Naive B cell (primary cell): ENCODE measurements around the gene CYB5RL. TPM values are rescaled to one million over a fixed set of nuclear protein-coding genes. Genes with fewer than 3 reads are reported as not detected.
"Not testable (repeated sequence)": the region's sequence is repeated elsewhere in the genome, so short reads cannot be mapped to it uniquely, and the experiment has no call there.

Experiments used
- ATAC-seq, 2 donors: fragments of 150-1000 bp; cut with Tn5 transposase; 2 replicates each; pipeline ENCODE4 v1.10.0; 2021; ENCODE audit warnings: low read depth in 2 of 2, mild to moderate bottlenecking in 2 of 2, moderate library complexity in 2 of 2
- DNase-seq: peaks from one replicate; pipeline ENCODE4 v3.0.0; 2022
- H3K27ac Mint-ChIP-seq, 6 donors: one replicate each; pipeline ENCODE4 v1.8.0; 2020 to 2022; ENCODE audit warnings: mild to moderate bottlenecking in 6 of 6, mixed read lengths in 6 of 6, moderate library complexity in 5 of 6, inconsistent platforms in 2 of 6
- H3K27me3 Mint-ChIP-seq, 3 donors: one replicate each; pipeline ENCODE4 v1.8.0; 2021 to 2022; ENCODE audit warnings: mixed read lengths in 3 of 3, mild to moderate bottlenecking in 1 of 3
- H3K36me3 Mint-ChIP-seq, 2 donors: one replicate each; pipeline ENCODE4 v1.8.0; 2020 to 2022; ENCODE audit warnings: mixed read lengths in 2 of 2, inconsistent platforms in 1 of 2, mild to moderate bottlenecking in 1 of 2
- H3K4me1 Mint-ChIP-seq, 3 donors: one replicate each; pipeline ENCODE4 v1.8.0; 2020 to 2022; ENCODE audit warnings: mixed read lengths in 3 of 3, inconsistent platforms in 1 of 3, mild to moderate bottlenecking in 1 of 3, moderate library complexity in 1 of 3
- H3K4me3 Mint-ChIP-seq, 8 donors: one replicate each; pipeline ENCODE4 v1.8.0; 2020 to 2022; ENCODE audit warnings: mild to moderate bottlenecking in 8 of 8, mixed read lengths in 8 of 8, moderate library complexity in 8 of 8, inconsistent platforms in 2 of 8
- H3K9me3 Mint-ChIP-seq, 7 donors: one replicate each; pipeline ENCODE4 v1.8.0; 2020 to 2022; ENCODE audit warnings: mixed read lengths in 7 of 7, mild to moderate bottlenecking in 5 of 7, inconsistent platforms in 2 of 7, moderate library complexity in 1 of 7
- polyA plus RNA-seq, 6 donors: library from polyadenylated mRNA; unstranded; fragments of 300-500 nt; fragmentation: Illumina TruSeq; gene quantifications; one replicate each; pipeline ENCODE4 v1.2.3, GENCODE V29; 2021; ENCODE audit warnings: low read depth in 6 of 6

Gene CYB5RL
- polyA plus RNA-seq, 6 donors from 2014 or later, result 1.6 to 6.9 (median 3.6) TPM

DNA sequence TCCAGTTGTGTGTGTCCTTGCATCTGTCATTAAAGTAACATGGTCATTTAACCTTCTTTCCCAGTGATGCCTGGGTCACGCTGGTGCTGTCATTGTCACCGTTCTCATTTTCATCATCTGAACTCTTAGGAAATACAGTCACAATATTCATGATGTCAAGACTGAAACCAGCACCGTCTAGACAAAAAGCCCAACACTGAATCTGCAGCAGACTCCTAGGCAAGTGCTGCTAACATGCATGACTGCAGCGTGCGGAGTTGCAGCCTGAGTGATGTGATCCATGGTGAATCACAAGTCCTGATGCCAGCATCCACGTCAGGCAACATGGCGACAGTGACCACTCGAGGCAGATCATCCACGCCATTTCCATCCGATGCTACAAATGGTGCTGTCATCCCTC lies 37.8 kb upstream of the CYB5RL start:
- peaks cover 0 to 5% (median 3%) of the 10 kb centered on the region in 3 donors for H3K4me1 Mint-ChIP-seq
- H3K36me3 Mint-ChIP-seq, result peaks cover 5 to 8% of the 10 kb centered on the region in 2 donors
- no peaks in the 10 kb centered on the region for H3K27me3 Mint-ChIP-seq
- ATAC-seq, result no peak
- no peaks in the 10 kb centered on the region for H3K9me3 Mint-ChIP-seq
- no peak overlapping the region for H3K4me3 Mint-ChIP-seq
- H3K27ac Mint-ChIP-seq, result peak overlapping the region in 1 of 6 donors; percentile 70
- DNase-seq, result no peak

DNA sequence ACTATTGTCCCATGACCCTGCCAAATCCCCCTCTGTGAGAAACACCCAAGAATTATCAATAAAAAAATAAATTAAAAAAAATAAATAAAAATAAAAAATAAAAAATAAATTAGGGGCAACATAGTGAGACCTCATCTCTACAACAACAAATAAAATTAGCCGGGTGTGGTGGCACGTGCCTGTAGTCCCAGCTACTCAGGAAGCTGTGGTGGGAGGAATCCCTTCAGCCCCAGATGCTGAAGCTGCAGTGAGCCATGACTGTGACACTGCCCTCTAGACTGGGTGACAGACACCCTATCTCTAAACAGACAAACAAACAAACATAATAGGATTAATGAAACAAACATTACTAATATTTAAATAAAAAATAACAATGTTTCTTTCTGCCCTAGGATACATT lies 34.5 kb upstream of the CYB5RL start:
- no peak overlapping the region for H3K4me3 Mint-ChIP-seq
- DNase-seq (no peak), ATAC-seq (no peak)
- H3K9me3 Mint-ChIP-seq, result no peaks in the 10 kb centered on the region
- H3K27me3 Mint-ChIP-seq, result no peaks in the 10 kb centered on the region
- H3K4me1 Mint-ChIP-seq, result peaks cover 0 to 5% (median 3%) of the 10 kb centered on the region in 3 donors
- peaks cover 5 to 8% of the 10 kb centered on the region in 2 donors for H3K36me3 Mint-ChIP-seq
- no peak overlapping the region for H3K27ac Mint-ChIP-seq

DNA sequence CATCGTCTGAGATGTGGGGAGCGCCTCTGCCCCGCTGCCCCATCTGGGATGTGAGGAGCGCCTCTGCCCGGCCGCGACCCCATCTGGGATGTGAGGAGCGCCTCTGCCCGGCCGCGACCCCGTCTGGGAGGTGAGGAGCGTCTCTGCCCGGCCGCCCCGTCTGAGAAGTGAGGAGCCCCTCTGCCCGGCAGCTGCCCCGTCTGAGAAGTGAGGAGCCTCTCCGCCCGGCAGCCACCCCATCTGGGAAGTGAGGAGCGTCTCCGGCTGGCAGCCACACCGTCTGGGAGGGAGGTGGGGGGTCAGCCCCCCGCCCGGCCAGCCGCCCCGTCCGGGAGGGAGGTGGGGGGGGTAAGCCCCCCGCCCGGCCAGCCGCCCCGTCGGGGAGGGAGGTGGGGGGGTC lies 33.4 kb upstream of the CYB5RL start:
- not testable (repeated sequence) for H3K27ac Mint-ChIP-seq, DNase-seq, H3K36me3 Mint-ChIP-seq, H3K4me1 Mint-ChIP-seq, H3K4me3 Mint-ChIP-seq, H3K9me3 Mint-ChIP-seq, H3K27me3 Mint-ChIP-seq, ATAC-seq

DNA sequence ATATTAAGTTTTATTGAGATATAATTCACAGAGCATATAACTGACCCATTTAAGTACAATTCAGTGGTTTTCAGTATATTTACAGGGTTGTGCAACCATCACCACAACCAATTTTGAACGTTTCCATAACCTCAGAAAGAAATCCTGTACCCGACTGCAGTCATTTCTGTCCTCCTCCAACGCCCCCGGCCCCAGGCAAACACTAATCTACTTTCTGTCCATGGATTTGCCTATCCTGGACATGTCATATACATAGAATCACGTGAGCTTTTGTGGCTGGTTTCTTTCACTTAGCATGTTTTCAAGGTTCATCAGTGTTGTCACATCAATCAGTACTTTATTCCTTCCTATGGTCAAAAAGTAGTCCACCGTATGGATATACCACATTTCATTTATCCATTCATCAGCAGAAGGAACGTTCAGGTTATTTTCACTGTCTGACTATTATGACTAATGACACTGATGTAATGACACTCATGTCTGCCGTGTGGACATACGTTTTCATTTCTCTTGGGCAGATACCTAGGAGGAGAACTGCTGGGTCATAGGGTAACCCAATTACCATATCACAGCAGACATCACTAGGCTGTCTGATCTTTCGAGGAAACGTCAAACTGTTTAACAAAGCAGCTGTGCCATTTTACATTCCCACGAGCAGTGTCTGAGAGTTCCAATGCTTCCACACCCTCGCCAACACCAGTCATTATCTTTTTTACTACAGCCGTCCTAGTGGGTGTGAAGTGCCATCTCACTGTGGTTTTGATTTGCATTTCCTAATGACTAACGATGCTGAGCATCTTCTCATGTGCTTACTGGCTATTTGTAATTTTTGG lies 30.9 kb upstream of the CYB5RL start:
- no peak for ATAC-seq
- no peaks in the 10 kb centered on the region for H3K27me3 Mint-ChIP-seq
- no peaks in the 10 kb centered on the region for H3K36me3 Mint-ChIP-seq
- H3K4me1 Mint-ChIP-seq, result peaks cover 0 to 5% (median 3%) of the 10 kb centered on the region in 3 donors
- H3K27ac Mint-ChIP-seq, result peak overlapping the region in 1 of 6 donors; percentile 0
- no peak for DNase-seq
- H3K9me3 Mint-ChIP-seq, result no peaks in the 10 kb centered on the region
- H3K4me3 Mint-ChIP-seq, result no peak overlapping the region

DNA sequence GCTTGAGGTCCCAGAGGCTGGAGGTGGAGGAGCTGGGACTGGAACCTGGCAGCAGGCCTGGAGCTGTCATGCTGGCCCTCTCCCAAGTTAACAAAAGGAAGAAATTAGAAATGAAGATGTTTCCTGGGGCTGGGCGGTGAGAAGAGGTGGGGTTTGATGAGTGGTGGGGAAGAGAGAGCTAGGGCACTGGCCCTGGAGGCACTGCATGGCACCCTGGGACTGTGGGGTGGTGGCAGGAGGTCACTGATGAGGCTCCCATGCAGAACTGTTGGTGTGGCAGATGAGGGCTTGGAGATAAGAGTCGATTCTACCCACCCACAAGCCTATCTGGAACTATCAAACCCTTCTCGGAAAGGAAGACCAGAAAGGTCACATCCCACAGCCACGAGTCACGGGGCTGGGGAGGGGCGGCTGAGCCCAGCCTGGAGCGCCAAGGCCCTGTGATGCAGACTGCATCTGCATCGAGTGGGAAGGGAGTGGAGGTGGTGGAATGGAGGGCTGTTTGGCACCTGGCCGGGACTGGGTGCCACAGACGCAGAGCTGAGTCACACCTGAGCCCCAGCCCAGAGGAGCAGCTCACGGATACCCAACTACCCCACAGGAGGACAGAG lies 29.6 kb upstream of the CYB5RL start:
- H3K4me3 Mint-ChIP-seq, result no peak overlapping the region
- ATAC-seq (no peak), DNase-seq (no peak)
- no peaks in the 10 kb centered on the region for H3K27me3 Mint-ChIP-seq
- H3K27ac Mint-ChIP-seq, result peak overlapping the region in 3 of 6 donors; percentile 8 to 88 (median 76)
- H3K4me1 Mint-ChIP-seq, result no peaks in the 10 kb centered on the region
- no peaks in the 10 kb centered on the region for H3K9me3 Mint-ChIP-seq
- no peaks in the 10 kb centered on the region for H3K36me3 Mint-ChIP-seq

DNA sequence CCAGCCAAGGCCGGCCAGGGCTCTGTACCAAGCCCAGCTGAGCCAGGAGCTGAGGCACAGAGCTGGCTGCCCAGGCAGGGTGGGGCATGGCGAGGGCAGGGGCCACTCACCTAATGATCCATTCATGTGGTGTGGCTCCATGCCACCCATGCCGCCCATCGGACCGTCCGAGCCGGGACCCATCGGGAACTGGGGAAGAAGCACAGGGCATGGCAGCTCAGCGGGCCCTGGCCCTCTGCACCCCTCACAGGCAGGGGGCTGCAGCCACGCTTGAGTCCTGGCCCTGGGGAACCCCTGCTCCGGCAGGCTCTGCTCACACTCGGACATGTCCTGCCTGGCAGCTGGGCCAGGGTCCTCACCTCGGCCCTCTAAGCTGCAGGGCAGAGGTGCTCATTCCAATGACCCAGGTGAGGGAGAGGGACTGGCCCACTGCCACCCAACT lies 28.8 kb upstream of the CYB5RL start:
- H3K36me3 Mint-ChIP-seq, result no peaks in the 10 kb centered on the region
- H3K4me3 Mint-ChIP-seq, result no peak overlapping the region
- H3K9me3 Mint-ChIP-seq, result no peaks in the 10 kb centered on the region
- peak overlapping the region in 1 of 6 donors; percentile 51 for H3K27ac Mint-ChIP-seq
- H3K4me1 Mint-ChIP-seq, result no peaks in the 10 kb centered on the region
- no peak for DNase-seq
- no peaks in the 10 kb centered on the region for H3K27me3 Mint-ChIP-seq
- ATAC-seq, result no peak

DNA sequence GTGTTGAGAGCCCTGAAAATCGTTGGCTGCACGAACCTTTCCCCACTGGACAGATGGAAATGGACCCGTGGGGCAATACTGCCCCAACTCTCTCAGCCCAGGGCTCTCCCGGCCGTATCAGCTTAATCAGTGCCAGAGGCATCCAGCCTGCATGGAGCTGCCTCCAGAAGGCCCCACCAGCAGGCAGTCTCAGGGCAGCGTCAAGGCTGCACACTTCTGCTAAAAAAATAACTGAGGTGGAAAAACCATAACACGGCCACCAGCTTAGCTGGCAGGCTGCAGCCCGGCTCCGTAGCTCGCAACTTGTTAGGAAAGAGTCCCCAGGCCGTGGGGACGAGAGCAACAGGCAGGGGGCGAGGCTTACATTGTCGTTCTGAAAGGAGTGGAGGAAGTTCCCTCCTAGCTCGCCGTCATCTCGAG lies 28.1 kb upstream of the CYB5RL start:
- no peak overlapping the region for H3K4me3 Mint-ChIP-seq
- no peaks in the 10 kb centered on the region for H3K9me3 Mint-ChIP-seq
- H3K27ac Mint-ChIP-seq, result peak overlapping the region in 2 of 6 donors; percentile 4 to 26
- H3K4me1 Mint-ChIP-seq, result no peaks in the 10 kb centered on the region
- H3K36me3 Mint-ChIP-seq, result no peaks in the 10 kb centered on the region
- no peak for ATAC-seq
- H3K27me3 Mint-ChIP-seq, result no peaks in the 10 kb centered on the region
- no peak for DNase-seq

DNA sequence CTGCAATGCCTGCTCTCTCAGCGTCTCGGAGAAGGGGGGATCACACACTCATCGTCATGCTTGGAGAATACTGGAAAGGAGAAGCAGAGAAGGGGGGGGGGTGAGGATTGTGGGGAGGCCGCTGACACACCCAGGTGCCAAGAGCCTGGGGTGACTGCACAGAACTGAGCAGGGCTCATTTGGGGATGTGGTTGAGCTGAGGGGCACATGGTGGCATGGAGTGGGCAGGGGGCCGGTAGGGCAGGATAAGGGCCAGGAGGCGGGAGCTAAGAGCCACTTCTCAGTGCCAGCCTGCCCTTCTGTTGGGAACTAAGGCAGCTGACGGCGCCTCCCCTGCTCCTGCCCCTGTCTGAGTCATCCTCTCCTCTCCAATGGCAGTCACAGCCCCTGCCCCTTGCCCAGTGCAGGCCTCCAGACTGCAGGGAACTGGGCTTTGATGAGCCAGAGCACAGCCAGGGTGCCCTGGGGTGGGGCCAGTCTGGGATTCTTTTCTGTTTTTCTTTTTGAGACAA lies 27.3 kb upstream of the CYB5RL start:
- Mint-ChIP-seq H3K27ac (no peak overlapping the region), H3K4me1 (peaks cover 0 to 3% (median 0%) of the 10 kb centered on the region in 3 donors), H3K27me3 (no peaks in the 10 kb centered on the region), H3K36me3 (no peaks in the 10 kb centered on the region), H3K9me3 (no peaks in the 10 kb centered on the region), H3K4me3 (no peak overlapping the region)
- DNase-seq (no peak), ATAC-seq (no peak)

DNA sequence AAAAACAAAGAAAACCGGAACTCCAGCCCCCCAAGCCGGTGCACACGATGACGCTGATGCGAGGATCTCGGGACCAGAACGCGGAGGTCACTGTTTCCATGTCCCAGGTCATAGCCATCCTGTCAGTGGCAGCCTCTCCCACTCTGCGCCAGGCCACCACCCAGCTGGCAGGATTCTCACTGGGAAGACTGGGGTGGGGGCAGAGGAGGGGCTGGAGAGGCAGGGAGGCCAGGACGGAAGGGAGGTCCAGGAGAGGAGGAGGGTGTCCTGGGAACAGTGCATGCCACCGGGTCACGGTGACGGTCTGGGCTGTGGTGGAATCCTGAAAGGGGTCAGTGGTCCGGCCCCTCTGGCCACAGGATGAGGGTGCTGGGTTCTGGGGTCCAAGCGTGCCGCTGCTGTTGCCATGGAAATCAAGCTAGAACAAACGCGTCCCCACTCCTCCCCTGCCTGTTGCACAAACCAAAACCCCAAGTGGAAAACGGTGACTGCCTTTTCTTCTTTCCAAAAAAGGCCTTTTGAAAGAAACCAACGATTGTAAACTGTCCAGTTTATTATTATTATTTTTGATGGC lies 26.2 kb upstream of the CYB5RL start:
- Mint-ChIP-seq H3K36me3 (no peaks in the 10 kb centered on the region), H3K4me3 (no peak overlapping the region), H3K4me1 (peaks cover 0 to 3% (median 2%) of the 10 kb centered on the region in 3 donors), H3K27me3 (no peaks in the 10 kb centered on the region), H3K27ac (peak overlapping the region in 1 of 6 donors; percentile 39), H3K9me3 (no peaks in the 10 kb centered on the region)
- no peak for ATAC-seq
- no peak for DNase-seq

DNA sequence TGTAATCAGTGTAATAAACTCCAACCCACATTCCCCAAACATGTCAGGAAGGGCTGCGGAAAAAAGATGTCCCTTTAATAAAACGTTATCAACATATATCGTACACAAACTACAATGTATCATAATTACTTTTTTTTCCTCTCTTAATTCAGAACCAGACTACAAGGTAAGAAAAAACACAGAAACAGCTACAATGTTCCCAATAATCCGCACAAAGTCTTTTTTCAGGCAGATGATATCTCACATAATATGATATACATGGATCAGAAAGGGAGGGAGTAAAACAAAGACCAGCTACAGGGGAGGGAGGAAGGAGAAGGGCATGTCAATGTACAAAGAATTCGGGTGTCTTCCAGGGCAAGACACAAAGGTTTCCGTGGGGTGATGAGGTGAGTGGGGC lies 25.5 kb upstream of the CYB5RL start:
- no peaks in the 10 kb centered on the region for H3K36me3 Mint-ChIP-seq
- H3K4me3 Mint-ChIP-seq, result no peak overlapping the region
- no peaks in the 10 kb centered on the region for H3K27me3 Mint-ChIP-seq
- no peaks in the 10 kb centered on the region for H3K9me3 Mint-ChIP-seq
- ATAC-seq, result no peak
- peak overlapping the region in 2 of 6 donors; percentile 67 to 73 for H3K27ac Mint-ChIP-seq
- H3K4me1 Mint-ChIP-seq, result peaks cover 0 to 3% (median 2%) of the 10 kb centered on the region in 3 donors
- DNase-seq, result no peak

DNA sequence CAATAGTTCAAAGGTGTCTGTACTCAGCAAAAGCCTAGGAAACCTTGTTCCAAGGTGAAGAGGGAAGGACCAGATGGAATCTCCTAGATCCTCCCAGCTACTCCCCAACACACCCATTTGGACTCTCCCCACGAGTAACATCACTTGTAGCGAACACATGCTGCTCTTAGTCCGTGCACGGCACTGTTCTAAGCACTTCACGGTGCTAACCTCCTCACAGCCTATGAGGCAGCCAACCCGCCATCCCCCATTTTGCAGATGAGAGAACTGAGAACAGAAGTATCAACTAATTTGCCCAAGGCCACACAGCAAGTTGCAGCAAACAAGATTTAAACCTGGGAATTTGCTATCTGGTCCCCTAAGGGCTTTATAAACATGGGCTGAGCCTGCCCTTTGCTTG lies 24.4 kb upstream of the CYB5RL start:
- ATAC-seq (no peak), DNase-seq (no peak)
- no peaks in the 10 kb centered on the region for H3K9me3 Mint-ChIP-seq
- H3K4me3 Mint-ChIP-seq, result no peak overlapping the region
- no peak overlapping the region for H3K27ac Mint-ChIP-seq
- no peaks in the 10 kb centered on the region for H3K27me3 Mint-ChIP-seq
- peaks cover 0 to 3% (median 2%) of the 10 kb centered on the region in 3 donors for H3K4me1 Mint-ChIP-seq
- no peaks in the 10 kb centered on the region for H3K36me3 Mint-ChIP-seq

DNA sequence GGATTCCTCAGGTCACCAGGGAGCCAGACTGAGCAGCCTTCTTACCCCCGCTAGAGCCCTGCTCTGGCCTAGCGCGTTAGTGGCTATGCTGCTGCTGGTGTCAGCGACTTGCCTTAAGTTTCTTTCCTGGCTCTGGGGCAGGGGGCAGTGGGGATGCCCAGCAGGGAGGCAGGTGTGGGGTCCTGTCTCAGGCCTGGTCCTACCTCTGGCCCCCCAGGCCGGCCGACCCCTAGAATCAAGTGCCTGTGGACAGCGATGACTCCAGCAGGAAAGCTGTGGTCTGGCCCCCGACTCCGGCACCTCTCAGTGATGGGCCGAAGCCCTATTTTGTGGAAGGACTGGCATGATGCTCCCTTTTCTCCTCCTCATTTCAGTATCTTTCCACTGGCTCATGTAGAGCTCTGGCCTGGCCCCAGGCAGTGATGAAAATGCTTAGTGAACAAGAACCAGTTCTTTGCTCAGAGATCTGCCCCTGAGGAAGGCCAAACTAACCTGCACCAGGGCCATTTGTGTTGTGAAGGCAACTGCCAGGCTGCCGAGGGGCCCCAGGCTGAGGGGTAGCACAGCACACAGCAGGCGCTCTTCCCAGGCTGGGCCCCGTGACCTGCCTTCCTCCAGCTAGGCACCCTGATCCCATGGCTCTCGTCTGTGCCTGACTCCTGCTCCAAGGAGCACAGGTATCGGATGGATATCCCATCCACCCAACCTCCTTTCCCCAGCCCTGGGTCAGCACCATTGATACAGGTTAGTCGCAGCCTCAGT lies 23.8 kb upstream of the CYB5RL start:
- H3K36me3 Mint-ChIP-seq, result peaks cover 0 to 3% of the 10 kb centered on the region in 2 donors
- H3K4me3 Mint-ChIP-seq, result peak overlapping the region in 1 of 8 donors; percentile 66
- H3K9me3 Mint-ChIP-seq, result no peaks in the 10 kb centered on the region
- no peaks in the 10 kb centered on the region for H3K27me3 Mint-ChIP-seq
- H3K27ac Mint-ChIP-seq, result peak overlapping the region in 1 of 6 donors; percentile 60
- peaks cover 0 to 3% (median 2%) of the 10 kb centered on the region in 3 donors for H3K4me1 Mint-ChIP-seq
- ATAC-seq, result no peak
- DNase-seq, result no peak

DNA sequence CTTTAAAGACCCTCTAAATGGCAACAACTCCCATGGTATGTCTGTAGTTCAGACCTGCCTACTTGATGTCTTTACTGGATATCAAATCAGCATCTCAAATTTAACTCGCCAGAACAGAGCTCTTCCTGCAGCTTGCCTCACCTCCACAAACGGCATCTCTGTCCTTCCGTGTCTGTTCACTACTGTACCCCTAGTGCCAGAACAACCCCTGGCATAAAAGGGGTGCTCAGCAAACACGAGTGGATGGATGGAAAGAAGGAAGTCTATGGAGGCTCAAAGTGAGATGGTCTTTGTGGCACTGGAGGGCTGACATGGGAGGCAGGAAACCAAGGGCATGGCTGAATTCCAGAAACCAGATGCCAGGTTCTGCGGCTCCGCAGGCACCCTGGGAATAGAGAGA lies 22.9 kb upstream of the CYB5RL start:
- no peaks in the 10 kb centered on the region for H3K27me3 Mint-ChIP-seq
- peak overlapping the region in 3 of 6 donors; percentile 14 to 60 (median 20) for H3K27ac Mint-ChIP-seq
- H3K4me1 Mint-ChIP-seq, result peaks cover 0 to 3% (median 2%) of the 10 kb centered on the region in 3 donors
- DNase-seq (no peak), ATAC-seq (no peak)
- H3K36me3 Mint-ChIP-seq, result peaks cover under 1 to 12% of the 10 kb centered on the region in 2 donors
- no peaks in the 10 kb centered on the region for H3K9me3 Mint-ChIP-seq
- H3K4me3 Mint-ChIP-seq, result no peak overlapping the region
